Tibial artery (tissue), 4 donors: ENCODE measurements around the gene MAP3K2.

Experiments used
- DNase-seq, 2 donors: peaks; one replicate each; pipeline ENCODE4 v3.0.0-alpha.2; 2019
- H3K27ac ChIP-seq, 2 donors: fragments of 200-600 bp; sonication (generic) in 1 of 2; 1 replicate in 1 of 2; 2 replicates in 1 of 2; pipeline ENCODE4 v1.5.1; 2018 to 2019; ENCODE audit warnings: mild to moderate bottlenecking in 1 of 2
- H3K27me3 ChIP-seq, 2 donors: fragments of 200-600 bp; sonication (generic) in 1 of 2; one replicate each; pipeline versions ENCODE4 v1.5.1 to v1.6.0; 2016 to 2019
- H3K36me3 ChIP-seq, 3 donors: fragments of 200-600 bp; sonication (generic) in 2 of 3; one replicate each; pipeline ENCODE4 v1.5.1; 2016 to 2019; ENCODE audit warnings: mild to moderate bottlenecking in 2 of 3
- H3K4me1 ChIP-seq, 4 donors: fragments of 200-600 bp; sonication (generic) in 2 of 4; 1 replicate in 3 of 4; 2 replicates in 1 of 4; pipeline ENCODE4 v1.5.1; 2016 to 2019
- H3K4me3 ChIP-seq, 2 donors: fragments of 200-600 bp; sonication (generic) in 1 of 2; 1 replicate in 1 of 2; 2 replicates in 1 of 2; pipeline ENCODE4 v1.5.1; 2018 to 2019; ENCODE audit warnings: mild to moderate bottlenecking in 2 of 2
- H3K9me3 ChIP-seq, 3 donors: fragments of 200-600 bp; sonication (generic) in 1 of 3; one replicate each; pipeline ENCODE4 v1.5.1; 2016 to 2019
- CTCF ChIP-seq, 2 experiments: fragments of 200-600 bp in 1 of 2; fragments of 450-650 bp in 1 of 2; IDR thresholded peaks; one replicate each; pipeline ENCODE4 v1.5.1; 2017 to 2019; ENCODE audit warnings: antibody characterized with exemption in 2 of 2, mild to moderate bottlenecking in 1 of 2, moderate library complexity in 1 of 2
- intact Hi-C: fragments of 100-400 bp; cut with DNase I; formaldehyde crosslinking; loops from one replicate; pipeline ENCODE4 v1.15.0; 2023; ENCODE audit warnings: low total_unique reads

Gene MAP3K2

DNA sequence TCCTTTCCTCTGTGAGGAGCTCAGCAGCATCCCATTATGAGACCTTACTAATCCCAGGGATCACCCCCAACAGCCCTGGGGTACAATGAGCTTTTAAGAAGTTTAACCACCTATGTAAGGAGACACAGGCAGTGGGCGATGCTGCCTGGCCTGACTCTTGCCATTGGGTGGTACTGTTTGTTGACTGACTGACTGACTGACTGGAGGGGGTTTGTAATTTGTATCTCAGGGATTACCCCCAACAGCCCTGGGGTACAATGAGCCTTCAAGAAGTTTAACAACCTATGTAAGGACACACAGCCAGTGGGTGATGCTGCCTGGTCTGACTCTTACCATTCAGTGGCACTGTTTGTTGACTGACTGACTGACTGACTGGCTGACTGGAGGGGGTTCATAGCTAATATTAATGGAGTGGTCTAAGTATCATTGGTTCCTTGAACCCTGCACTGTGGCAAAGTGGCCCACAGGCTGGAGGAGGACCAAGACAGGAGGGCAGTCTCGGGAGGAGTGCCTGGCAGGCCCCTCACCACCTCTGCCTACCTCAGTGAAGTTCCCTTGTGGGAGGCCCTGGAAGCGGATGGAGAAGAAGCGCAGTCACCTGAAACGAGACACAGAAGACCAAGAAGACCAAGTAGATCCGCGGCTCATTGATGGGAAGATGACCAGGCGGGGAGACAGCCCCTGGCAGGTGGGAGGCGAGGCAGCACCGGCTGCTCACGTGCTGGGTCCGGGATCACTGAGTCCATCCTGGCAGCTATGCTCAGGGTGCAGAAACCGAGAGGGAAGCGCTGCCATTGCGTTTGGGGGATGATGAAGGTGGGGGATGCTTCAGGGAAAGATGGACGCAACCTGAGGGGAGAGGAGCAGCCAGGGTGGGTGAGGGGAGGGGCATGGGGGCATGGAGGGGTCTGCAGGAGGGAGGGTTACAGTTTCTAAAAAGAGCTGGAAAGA lies 38.0 kb upstream of the MAP3K2 start:
- Histone ChIP-seq H3K4me3 (no peak overlapping the region), H3K36me3 (peaks cover 0 to 5% (median 0%) of the 10 kb centered on the region in 3 donors), H3K27ac (no peak overlapping the region), H3K27me3 (peaks cover 2 to 26% of the 10 kb centered on the region in 2 donors), H3K4me1 (peaks cover 0 to 16% (median 13%) of the 10 kb centered on the region in 4 donors), H3K9me3 (no peaks in the 10 kb centered on the region)
- intact Hi-C loops = no loop called here
- no peak for TF ChIP-seq CTCF (IDR thresholded peaks at IDR 0.05)
- no peak for DNase-seq

- peaks cover 0 to 22% (median 16%) of the 10 kb centered on the region in 4 donors for H3K4me1 ChIP-seq
- no peaks in the 10 kb centered on the region for H3K9me3 ChIP-seq
- DNase-seq = no peak
- H3K27ac ChIP-seq = no peak overlapping the region
- peaks cover 2 to 26% of the 10 kb centered on the region in 2 donors for H3K27me3 ChIP-seq
- peaks cover 0 to 5% (median 0%) of the 10 kb centered on the region in 3 donors for H3K36me3 ChIP-seq
- no peak for TF ChIP-seq CTCF (IDR thresholded peaks at IDR 0.05)
- H3K4me3 ChIP-seq = no peak overlapping the region
- intact Hi-C loops = no loop called here
These were observed 37.1 kb upstream of the MAP3K2 start for GRCh38 chr2:127424598-127425520.

GRCh38 chr2:127423880-127424279 lies 36.1 kb upstream of the MAP3K2 start:
- Histone ChIP-seq H3K27me3 (peaks cover 2 to 26% of the 10 kb centered on the region in 2 donors), H3K4me3 (no peak overlapping the region), H3K4me1 (peaks cover 0 to 32% (median 22%) of the 10 kb centered on the region in 4 donors), H3K27ac (no peak overlapping the region), H3K9me3 (no peaks in the 10 kb centered on the region), H3K36me3 (peaks cover 0 to 5% (median 0%) of the 10 kb centered on the region in 3 donors)
- TF ChIP-seq CTCF (IDR thresholded peaks at IDR 0.05) = no peak
- intact Hi-C loops = no loop called here
- no peak for DNase-seq

- no peak overlapping the region for H3K27ac ChIP-seq
- DNase-seq = no peak
These were observed 35.7 kb upstream of the MAP3K2 start for GRCh38 chr2:127423478-127423843.

More at GRCh38 chr2:127423478-127423843, 35.7 kb upstream of the MAP3K2 start:
- peaks cover 2 to 26% of the 10 kb centered on the region in 2 donors for H3K27me3 ChIP-seq
- no peak for TF ChIP-seq CTCF (IDR thresholded peaks at IDR 0.05)
- H3K36me3 ChIP-seq = peaks cover 0 to 4% (median 0%) of the 10 kb centered on the region in 3 donors
- H3K9me3 ChIP-seq = no peaks in the 10 kb centered on the region
- peak overlapping the region; percentile 11 to 13 for H3K4me3 ChIP-seq
- H3K4me1 ChIP-seq = peaks cover 0 to 34% (median 22%) of the 10 kb centered on the region in 4 donors
- intact Hi-C loops = no loop called here
